Activated naive CD4-positive, alpha-beta T cell treated with anti-CD3 and anti-CD28 coated beads for 36 hours (primary cell): ENCODE measurements around the gene CPE. TPM values are rescaled to one million over a fixed set of nuclear protein-coding genes. Genes with fewer than 3 reads are reported as not detected.

ENCODE experiments used
- CTCF ChIA-PET: fragments of 350-600 bp; sonication (Branson Sonifier 250); formaldehyde crosslinking; loops from one replicate; lab custom pipeline; 2021; ENCODE audit warnings: antibody characterized with exemption; lab: Charles Lee
- DNase-seq: peaks from one replicate; pipeline ENCODE4 v3.0.0-alpha.2; 2020
- H3K27ac Mint-ChIP-seq: one replicate; pipeline ENCODE4 v1.8.0; 2021; ENCODE audit warnings: mild to moderate bottlenecking, mixed read lengths
- H3K27me3 Mint-ChIP-seq: one replicate; pipeline ENCODE4 v1.8.0; 2021; ENCODE audit warnings: low read depth, mixed read lengths
- H3K36me3 Mint-ChIP-seq: one replicate; pipeline ENCODE4 v1.8.0; 2021; ENCODE audit warnings: low read depth, mixed read lengths
- H3K4me1 Mint-ChIP-seq: one replicate; pipeline ENCODE4 v1.8.0; 2021; ENCODE audit warnings: low read depth, mixed read lengths
- H3K4me3 Mint-ChIP-seq: one replicate; pipeline ENCODE4 v1.8.0; 2021; ENCODE audit warnings: mild to moderate bottlenecking, moderate library complexity, mixed read lengths
- H3K9me3 Mint-ChIP-seq: one replicate; pipeline ENCODE4 v1.8.0; 2021; ENCODE audit warnings: mixed read lengths
- intact Hi-C: fragments of 100-400 bp; cut with micrococcal nuclease; formaldehyde crosslinking; loops from one replicate; pipeline ENCODE4 v1.15.1; 2023
- total RNA-seq, 2 experiments: library from RNA; stranded (reverse); gene quantifications; one replicate each; pipeline ENCODE4 v1.2.3, GENCODE V29; 2021

CPE gene
- total RNA-seq, 2 experiments from 2014 or later = 0.10 TPM; not detected in 1

DNA sequence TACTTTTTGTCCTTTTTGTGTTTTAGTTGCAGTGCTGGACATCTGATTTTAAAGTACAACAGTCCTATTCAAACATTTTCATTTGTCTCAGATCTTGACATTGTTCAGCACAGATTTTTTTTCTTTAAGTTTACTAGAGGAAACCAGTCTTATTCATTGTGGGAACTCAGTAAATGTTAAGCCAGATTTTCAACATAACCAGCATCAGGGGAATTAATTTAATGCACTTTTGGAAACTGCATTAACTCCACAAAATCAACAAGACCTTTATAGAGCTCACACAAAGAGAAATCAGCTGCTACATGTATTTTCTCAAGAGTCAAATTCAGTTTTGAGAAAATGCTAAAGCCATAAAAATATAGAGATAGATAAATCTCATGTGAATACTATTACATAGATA lies 9.9 kb downstream of the CPE start:
- Mint-ChIP-seq H3K27ac (no peak overlapping the region), H3K4me3 (no peak overlapping the region), H3K9me3 (no peaks in the 10 kb centered on the region), H3K27me3 (peaks cover 8% of the 10 kb centered on the region), H3K36me3 (no peaks in the 10 kb centered on the region), H3K4me1 (no peaks in the 10 kb centered on the region)
- DNase-seq = no peak
- intact Hi-C loops = no loop called here
- CTCF ChIA-PET = interaction anchor here (0.9 kb wide), 1 partner anchor 276 kb away, joined by 4 read pairs; the partner anchor contains the start of gene TMEM192

DNA sequence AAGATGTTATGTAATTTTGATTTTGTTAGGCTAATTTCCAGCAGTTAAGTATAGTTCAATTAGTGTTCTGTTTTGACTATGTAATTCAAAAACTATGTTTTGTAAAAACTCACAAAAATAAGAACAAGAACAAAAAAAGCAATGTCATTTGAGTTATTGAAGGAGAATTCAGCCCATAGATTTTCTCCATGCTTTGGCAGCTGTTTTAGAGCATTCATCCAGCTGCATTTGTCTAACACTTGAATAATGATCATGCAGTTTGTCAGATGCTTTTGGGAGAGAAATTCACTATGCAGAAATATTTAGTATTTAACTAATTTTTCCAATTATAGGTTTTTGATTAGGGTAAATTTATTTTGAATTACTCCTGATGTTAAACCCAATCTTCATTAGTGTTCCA lies 14.2 kb downstream of the CPE start:
- intact Hi-C loops = no loop called here
- Mint-ChIP-seq H3K4me1 (no peaks in the 10 kb centered on the region), H3K36me3 (no peaks in the 10 kb centered on the region), H3K4me3 (no peak overlapping the region), H3K9me3 (no peaks in the 10 kb centered on the region), H3K27me3 (peaks cover 5% of the 10 kb centered on the region), H3K27ac (no peak overlapping the region)
- CTCF ChIA-PET = interaction anchor here (0.5 to 2.1 kb wide), 2 partner anchors 14 to 358 kb away, joined by 3 to 9 read pairs; partner anchors contain the start of gene CPE
- DNase-seq = no peak

DNA sequence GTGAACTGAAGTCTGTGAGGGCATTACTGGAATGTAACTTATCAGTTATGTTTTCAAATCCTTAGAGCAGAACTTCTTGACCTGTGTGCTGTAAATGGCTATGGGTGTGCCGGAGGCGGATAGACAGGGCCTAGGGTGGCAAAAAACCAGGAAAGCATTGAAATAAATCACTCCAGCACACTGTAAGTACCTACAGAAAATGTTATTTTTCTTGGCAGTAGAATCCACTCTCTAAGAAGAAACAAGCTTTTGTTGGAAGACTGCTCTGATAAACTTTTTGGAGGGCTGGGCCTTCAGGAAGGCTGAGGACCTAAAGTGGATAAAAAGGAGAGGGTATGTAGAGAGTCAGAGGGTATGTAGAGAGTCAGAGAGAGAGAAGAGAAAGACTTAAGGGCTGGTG lies 14.9 kb downstream of the CPE start:
- CTCF ChIA-PET = interaction anchor here (0.5 to 2.1 kb wide), 3 partner anchors 15 to 358 kb away, joined by 3 to 9 read pairs (median 3); partner anchors contain the start of gene CPE
- H3K9me3 Mint-ChIP-seq = no peaks in the 10 kb centered on the region
- intact Hi-C loops = no loop called here
- no peak overlapping the region for H3K4me3 Mint-ChIP-seq
- no peaks in the 10 kb centered on the region for H3K4me1 Mint-ChIP-seq
- no peaks in the 10 kb centered on the region for H3K36me3 Mint-ChIP-seq
- no peak overlapping the region for H3K27ac Mint-ChIP-seq
- H3K27me3 Mint-ChIP-seq = peaks cover 5% of the 10 kb centered on the region
- DNase-seq = no peak

DNA sequence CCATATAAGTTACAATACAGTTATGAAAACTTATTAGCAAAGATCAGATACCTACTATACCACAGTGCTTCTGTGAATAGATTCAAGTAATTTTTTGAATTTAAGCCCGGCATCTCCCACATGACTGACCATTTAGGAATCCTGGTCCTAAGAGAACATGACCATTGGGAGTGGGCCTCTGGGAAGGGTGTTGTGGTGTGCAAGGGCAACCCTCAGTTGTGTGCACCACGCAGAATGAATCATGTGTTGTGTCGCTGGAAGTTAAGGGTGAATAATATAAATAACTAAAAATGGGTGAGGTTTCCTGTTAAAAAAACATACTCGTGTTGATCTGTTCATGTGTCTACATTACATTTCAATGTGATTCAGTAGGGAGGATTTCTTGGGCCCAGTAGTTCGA lies 15.5 kb downstream of the CPE start:
- no peak overlapping the region for H3K4me3 Mint-ChIP-seq
- peaks cover 5% of the 10 kb centered on the region for H3K27me3 Mint-ChIP-seq
- no peak for DNase-seq
- CTCF ChIA-PET = no interaction called here
- H3K27ac Mint-ChIP-seq = no peak overlapping the region
- no peaks in the 10 kb centered on the region for H3K4me1 Mint-ChIP-seq
- no peaks in the 10 kb centered on the region for H3K36me3 Mint-ChIP-seq
- no peaks in the 10 kb centered on the region for H3K9me3 Mint-ChIP-seq
- intact Hi-C loops = no loop called here

DNA sequence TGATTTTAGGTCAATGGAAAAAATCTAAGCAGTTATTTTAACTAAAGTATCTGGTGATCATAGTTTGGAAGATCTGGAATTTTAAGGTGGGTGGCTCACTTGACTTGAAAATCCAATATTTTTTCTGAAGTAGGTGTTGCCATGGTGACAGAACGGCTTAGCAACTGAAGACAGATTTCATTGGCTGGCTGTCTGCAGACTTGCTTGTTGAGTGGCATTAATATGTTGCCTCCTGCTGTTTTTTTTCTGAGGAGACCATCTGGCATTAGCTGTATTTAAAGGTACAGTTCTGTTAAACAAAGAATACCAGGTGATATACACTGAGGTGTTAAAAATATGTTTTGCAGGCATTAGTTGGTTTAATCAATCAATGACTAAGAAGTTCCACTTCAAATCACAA lies 19.8 kb downstream of the CPE start:
- H3K36me3 Mint-ChIP-seq = no peaks in the 10 kb centered on the region
- no peak overlapping the region for H3K27ac Mint-ChIP-seq
- H3K4me1 Mint-ChIP-seq = no peaks in the 10 kb centered on the region
- intact Hi-C loops = no loop called here
- CTCF ChIA-PET = no interaction called here
- H3K27me3 Mint-ChIP-seq = no peaks in the 10 kb centered on the region
- no peak overlapping the region for H3K4me3 Mint-ChIP-seq
- DNase-seq = no peak
- H3K9me3 Mint-ChIP-seq = no peaks in the 10 kb centered on the region

DNA sequence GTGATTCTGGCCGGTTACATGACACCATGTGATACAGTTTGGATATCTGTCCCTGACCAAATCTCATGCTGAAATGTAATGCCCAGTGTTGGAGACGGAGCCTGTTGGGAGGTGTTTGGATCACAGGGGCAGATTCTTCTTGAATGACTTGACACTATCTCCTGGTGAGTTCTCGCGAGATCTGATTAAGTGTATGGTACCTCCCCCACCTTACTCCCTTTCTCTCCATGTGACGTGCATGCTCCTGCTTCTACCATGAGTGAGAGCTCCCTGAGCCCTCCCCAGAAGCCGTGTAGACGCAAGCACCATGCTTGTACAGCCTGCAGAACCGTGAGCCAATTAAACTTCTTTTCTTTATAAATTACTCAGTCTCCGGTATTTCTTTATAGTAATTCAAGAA lies 23.6 kb downstream of the CPE start:
- Mint-ChIP-seq H3K27ac (no peak overlapping the region), H3K36me3 (no peaks in the 10 kb centered on the region), H3K9me3 (no peaks in the 10 kb centered on the region), H3K4me1 (no peaks in the 10 kb centered on the region), H3K4me3 (no peak overlapping the region), H3K27me3 (no peaks in the 10 kb centered on the region)
- CTCF ChIA-PET = no interaction called here
- DNase-seq = no peak
- intact Hi-C loops = no loop called here

DNA sequence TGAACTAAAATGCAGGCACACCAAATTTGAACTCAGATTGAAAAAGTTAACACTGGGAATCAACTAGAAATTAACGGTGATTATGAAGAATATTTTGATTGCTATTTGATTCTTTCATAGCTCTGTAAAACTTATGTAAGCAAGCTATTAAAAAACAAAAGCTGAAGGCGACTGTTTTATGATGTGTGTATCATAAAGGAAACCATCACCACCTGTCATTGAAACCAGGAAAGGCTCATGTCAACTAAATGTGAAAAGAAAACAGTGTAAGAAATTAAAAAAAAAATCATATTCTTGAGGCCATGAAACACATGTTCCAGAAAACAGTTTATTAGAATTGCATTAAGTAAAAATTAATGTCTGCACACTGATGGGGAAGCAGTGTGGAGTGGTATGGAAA lies 24.2 kb downstream of the CPE start:
- Mint-ChIP-seq H3K4me1 (no peaks in the 10 kb centered on the region), H3K4me3 (no peak overlapping the region), H3K9me3 (no peaks in the 10 kb centered on the region), H3K27me3 (no peaks in the 10 kb centered on the region), H3K36me3 (no peaks in the 10 kb centered on the region), H3K27ac (no peak overlapping the region)
- intact Hi-C loops = no loop called here
- CTCF ChIA-PET = no interaction called here
- no peak for DNase-seq

DNA sequence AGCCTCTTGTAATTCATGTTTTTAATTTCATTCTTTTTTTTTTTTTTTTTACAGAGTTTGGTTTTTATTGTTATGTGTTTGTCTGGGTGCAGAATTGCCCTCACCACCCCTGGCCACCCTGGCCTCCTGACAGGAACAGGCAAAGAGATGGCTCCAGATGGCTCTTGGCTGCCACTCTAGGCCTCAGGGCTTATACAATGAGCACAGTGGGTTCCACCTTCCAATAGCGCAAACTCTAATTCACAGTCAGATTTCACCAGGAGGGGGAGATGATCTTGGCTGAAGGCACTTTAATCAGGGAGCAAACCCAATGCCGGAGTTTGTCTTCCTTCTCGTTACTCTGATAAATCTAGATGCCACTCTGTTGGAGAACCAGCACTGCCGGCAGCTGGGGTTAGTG lies 24.8 kb downstream of the CPE start:
- Mint-ChIP-seq H3K27ac (no peak overlapping the region), H3K27me3 (no peaks in the 10 kb centered on the region), H3K4me3 (no peak overlapping the region), H3K9me3 (no peaks in the 10 kb centered on the region), H3K4me1 (no peaks in the 10 kb centered on the region), H3K36me3 (no peaks in the 10 kb centered on the region)
- intact Hi-C loops = no loop called here
- CTCF ChIA-PET = no interaction called here
- DNase-seq = no peak

DNA sequence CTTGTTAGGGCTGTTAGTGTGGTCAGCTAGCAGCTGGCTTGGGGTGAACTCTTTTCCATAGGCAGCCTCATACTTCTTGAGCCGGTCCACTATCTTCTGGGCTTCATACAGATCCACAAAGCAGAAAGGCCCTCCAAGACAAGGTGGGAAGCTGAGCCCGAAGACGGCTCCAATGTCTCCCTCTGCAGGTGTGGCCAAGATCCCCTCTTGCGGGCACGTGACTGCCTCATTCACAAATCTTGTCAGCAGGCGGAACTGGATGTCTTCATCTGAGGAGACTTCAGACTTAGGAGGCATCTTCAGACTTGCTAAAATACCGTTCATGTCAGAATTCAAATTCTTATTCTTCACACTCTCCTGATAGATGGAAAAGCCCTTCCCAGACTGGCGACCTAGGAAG lies 25.3 kb downstream of the CPE start:
- CTCF ChIA-PET = no interaction called here
- no peaks in the 10 kb centered on the region for H3K36me3 Mint-ChIP-seq
- intact Hi-C loops = no loop called here
- no peaks in the 10 kb centered on the region for H3K4me1 Mint-ChIP-seq
- H3K27me3 Mint-ChIP-seq = no peaks in the 10 kb centered on the region
- no peaks in the 10 kb centered on the region for H3K9me3 Mint-ChIP-seq
- H3K27ac Mint-ChIP-seq = no peak overlapping the region
- no peak overlapping the region for H3K4me3 Mint-ChIP-seq
- no peak for DNase-seq

DNA sequence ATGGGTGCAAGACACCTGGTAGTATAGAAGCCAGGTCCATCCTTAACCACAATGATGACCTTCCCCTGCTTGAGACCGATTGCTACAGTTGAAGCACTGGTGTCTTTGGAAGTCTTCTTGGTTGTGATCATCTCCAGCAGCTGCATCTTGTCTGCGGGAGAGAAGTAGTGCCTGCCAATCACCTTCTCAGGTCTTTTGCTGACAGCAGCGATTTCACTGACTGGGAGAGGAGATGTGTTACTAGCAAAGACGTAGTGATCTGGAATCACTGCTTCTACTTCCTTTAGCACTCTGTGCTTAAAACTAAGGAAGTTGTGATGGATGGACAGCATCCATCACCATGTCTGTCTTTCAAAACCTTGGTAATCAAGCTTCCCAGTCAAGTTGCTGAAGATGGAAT lies 25.9 kb downstream of the CPE start:
- CTCF ChIA-PET = interaction anchor here (0.6 to 0.7 kb wide), 2 partner anchors 14 to 255 kb away, joined by 3 read pairs; no protein-coding TSS in a partner anchor
- H3K27ac Mint-ChIP-seq = no peak overlapping the region
- H3K36me3 Mint-ChIP-seq = no peaks in the 10 kb centered on the region
- no peak for DNase-seq
- no peaks in the 10 kb centered on the region for H3K27me3 Mint-ChIP-seq
- no peaks in the 10 kb centered on the region for H3K9me3 Mint-ChIP-seq
- no peaks in the 10 kb centered on the region for H3K4me1 Mint-ChIP-seq
- H3K4me3 Mint-ChIP-seq = no peak overlapping the region
- intact Hi-C loops = no loop called here

DNA sequence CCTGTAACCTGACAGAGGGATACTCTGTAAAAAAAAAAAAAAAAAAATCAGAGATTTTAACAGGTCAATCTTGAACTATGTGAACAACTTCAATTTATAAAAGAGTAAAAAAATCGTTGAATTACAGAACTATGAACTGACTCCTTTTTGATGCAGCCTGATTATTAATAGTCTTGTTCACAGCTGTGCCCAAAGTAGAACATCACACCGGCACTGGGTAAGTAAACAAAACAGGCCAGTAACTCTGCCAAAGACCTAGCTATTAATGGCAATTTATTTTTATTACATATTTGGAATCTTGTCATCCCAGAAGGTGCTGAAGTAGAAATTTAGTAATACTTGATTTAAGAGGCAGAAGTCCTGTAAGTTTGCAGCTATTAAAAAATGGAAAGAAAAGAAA lies 31.4 kb downstream of the CPE start:
- H3K27me3 Mint-ChIP-seq = no peaks in the 10 kb centered on the region
- intact Hi-C loops = no loop called here
- no peaks in the 10 kb centered on the region for H3K9me3 Mint-ChIP-seq
- no peak overlapping the region for H3K27ac Mint-ChIP-seq
- DNase-seq = no peak
- H3K4me1 Mint-ChIP-seq = no peaks in the 10 kb centered on the region
- no peaks in the 10 kb centered on the region for H3K36me3 Mint-ChIP-seq
- no peak overlapping the region for H3K4me3 Mint-ChIP-seq
- CTCF ChIA-PET = interaction anchor here (0.7 to 1.0 kb wide), 2 partner anchors 54 to 345 kb away, joined by 3 read pairs; no protein-coding TSS in a partner anchor

DNA sequence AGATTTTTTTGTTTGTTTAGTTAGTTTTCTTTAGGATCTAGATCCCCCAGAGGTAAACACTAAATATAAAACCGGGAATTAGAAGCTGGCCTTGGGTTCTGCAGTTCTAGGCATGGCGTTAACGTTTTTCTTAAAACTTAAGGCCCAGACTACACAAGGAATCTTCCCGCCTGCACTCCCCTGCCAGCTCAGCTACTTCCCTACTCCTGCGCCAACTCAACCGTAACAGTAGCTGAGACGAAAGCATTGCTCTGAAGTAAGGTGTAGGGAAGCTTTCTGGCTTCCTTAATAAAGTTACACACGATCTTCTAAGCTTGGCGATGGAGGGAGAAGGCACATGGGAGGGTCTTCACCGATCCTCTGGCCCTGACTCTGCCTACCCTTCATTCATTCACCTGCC lies 37.1 kb downstream of the CPE start:
- no peak for DNase-seq
- CTCF ChIA-PET = interaction anchor here (1.0 to 1.3 kb wide), 2 partner anchors 32 to 65 kb away, joined by 3 read pairs; no protein-coding TSS in a partner anchor
- no peak overlapping the region for H3K4me3 Mint-ChIP-seq
- H3K27ac Mint-ChIP-seq = no peak overlapping the region
- intact Hi-C loops = no loop called here
- H3K9me3 Mint-ChIP-seq = no peaks in the 10 kb centered on the region
- H3K4me1 Mint-ChIP-seq = no peaks in the 10 kb centered on the region
- H3K36me3 Mint-ChIP-seq = no peaks in the 10 kb centered on the region
- H3K27me3 Mint-ChIP-seq = no peaks in the 10 kb centered on the region

DNA sequence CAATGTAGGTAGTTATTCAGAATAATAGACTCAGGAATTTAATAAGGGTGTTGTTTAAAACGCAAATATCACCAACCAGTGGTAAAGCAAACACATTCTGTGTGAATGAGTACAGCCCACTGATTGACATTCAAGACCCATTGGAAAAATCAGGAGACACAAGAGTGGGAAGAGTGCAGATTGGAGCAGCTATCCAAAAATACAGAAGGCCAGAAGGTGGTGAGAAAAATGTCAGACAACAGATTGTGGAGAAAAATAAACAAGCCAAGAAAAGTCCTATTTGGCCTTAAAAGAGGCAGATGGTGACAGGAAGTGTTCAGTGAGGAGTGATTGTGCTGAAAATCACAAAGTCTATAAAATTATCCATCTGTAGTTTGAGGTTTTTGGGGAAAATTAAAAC lies 39.3 kb downstream of the CPE start:
- CTCF ChIA-PET = no interaction called here
- H3K4me3 Mint-ChIP-seq = no peak overlapping the region
- H3K9me3 Mint-ChIP-seq = no peaks in the 10 kb centered on the region
- no peak for DNase-seq
- H3K27ac Mint-ChIP-seq = no peak overlapping the region
- H3K36me3 Mint-ChIP-seq = no peaks in the 10 kb centered on the region
- H3K27me3 Mint-ChIP-seq = no peaks in the 10 kb centered on the region
- intact Hi-C loops = no loop called here
- H3K4me1 Mint-ChIP-seq = no peaks in the 10 kb centered on the region
